Right kidney (tissue), 9 donors: ENCODE data around the gene COX6A2.
A peak's percentile ranks its signal among the peaks of the same experiment; 100 is the strongest.

ENCODE experiments used
- DNase-seq: peaks from one replicate; pipeline ENCODE4 v3.0.0-alpha.2; 2016
- long read RNA-seq, 8 donors: transcript quantifications; one replicate each; lab custom pipeline, GENCODE V29; 2026

Gene COX6A2
- long read RNA-seq, donor 1 = 0 reads
- long read RNA-seq, donor 2, partial matches to known transcripts = 0 of 4 reads
- long read RNA-seq, donor 2, other reads (novel, unspliced or antisense) = 0 of 4 reads
- long read RNA-seq, donor 3, partial matches to known transcripts = 0 of 3 reads
- long read RNA-seq, donor 3, other reads (novel, unspliced or antisense) = 0 of 3 reads
- long read RNA-seq, donor 4 = 0 reads
- long read RNA-seq, donor 5 = 0 reads
- long read RNA-seq, donor 6, partial matches to known transcripts = 0 of 2 reads
- long read RNA-seq, donor 6, other reads (novel, unspliced or antisense) = 0 of 2 reads
- long read RNA-seq, donor 7 = 0 reads
- long read RNA-seq, donor 8, partial matches to known transcripts = 0 of 1 reads
- long read RNA-seq, donor 8, other reads (novel, unspliced or antisense) = 0 of 1 reads

DNA sequence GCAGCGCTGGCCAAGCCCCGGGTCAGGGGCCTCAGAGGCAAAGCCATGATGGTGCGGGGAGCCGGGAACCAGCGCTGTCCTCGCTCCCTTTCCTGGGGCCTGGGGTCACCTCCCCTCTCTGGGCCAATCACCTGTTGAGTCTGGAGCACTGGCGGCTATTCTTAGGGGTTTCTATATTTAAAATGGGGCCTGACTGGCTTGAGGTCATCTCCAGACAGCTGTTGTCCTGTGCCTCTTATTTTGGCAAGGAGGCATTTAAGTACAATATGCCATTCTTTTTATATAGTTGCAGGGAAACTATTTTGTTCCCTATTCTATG lies at the start of gene COX6A2:
Gene COX6A2 (minus strand): TSS at position 82 of the 319 bp plus-strand sequence. CDS start 35 bp downstream, at position 47.
- DNase-seq = no peak

DNA sequence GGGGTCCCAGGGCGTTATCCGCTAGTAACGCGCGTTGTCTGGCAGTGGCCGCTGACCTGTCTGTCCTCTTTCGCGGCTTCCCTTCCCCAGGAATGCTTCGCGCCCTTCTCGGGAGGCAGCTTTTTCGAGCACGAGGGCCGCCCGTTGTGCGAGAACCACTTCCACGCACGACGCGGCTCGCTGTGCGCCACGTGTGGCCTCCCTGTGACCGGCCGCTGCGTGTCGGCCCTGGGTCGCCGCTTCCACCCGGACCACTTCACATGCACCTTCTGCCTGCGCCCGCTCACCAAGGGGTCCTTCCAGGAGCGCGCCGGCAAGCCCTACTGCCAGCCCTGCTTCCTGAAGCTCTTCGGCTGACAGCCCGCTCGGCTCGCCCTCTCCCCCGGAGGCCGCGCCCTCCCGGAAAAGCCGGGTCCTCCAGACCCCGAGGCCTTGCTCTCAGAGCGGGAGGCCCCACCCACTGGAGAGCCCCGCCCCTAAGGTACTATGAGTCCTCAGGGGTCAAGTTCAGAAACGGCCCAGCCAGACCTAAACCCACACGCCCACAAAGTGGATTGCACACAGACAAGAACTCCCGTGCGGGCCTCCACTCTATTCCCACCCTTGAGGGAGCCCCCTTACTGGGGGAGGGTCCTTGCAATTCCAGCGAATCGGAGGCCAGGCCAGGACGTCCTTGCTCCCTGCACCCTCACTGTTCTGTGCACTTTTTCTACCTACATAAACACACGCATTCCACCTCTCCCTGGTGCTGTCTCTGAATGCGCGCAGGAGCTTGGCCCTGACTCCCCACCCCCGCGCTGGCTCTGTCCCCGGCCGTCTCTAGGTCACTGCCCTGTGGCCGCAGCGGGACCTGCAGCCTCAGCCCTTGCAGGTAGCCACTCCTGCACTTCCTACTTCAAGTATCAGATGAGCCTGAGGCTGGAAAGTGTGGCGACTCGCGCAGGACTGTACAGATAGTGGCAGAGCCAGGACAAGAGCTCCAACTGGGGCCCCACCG lies 49.4 kb upstream of the COX6A2 start:
- DNase-seq = peak; percentile 76

DNA sequence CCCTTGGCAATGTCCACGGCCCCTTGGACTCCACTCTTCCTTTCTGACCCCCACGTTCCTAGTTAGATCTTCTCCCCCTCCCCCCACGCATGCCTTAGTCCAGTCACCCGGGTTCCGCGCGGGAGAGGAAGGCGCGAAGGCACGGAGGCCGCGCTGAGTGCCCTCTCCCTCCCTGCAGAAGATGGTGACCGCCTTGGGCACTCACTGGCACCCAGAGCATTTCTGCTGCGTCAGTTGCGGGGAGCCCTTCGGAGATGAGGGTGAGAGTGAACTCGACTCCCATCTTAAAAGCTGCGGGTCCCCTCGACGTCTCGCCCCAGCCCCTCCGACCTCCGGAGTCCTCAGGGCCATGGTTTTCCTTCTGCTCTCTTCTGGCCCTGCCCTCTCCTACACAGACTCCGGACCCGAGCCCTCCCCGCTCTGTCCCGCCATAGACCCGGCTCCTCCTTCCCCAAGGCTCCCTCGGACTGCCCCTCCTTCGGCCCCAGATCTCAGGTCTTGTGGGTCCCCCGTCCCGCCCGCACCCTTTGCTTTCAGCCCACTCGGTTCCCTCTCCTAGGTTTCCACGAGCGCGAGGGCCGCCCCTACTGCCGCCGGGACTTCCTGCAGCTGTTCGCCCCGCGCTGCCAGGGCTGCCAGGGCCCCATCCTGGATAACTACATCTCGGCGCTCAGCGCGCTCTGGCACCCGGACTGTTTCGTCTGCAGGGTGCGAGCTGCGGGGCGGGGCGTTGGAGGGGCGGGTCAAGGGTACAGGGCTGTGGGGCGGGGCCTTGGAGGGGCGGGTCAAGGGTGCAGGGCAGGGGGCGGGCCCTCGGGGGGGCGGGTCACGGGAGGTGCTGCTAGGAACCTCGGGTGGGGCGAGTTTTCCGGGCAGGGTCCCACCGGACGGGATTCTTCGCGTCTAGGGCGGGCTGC lies 48.4 kb upstream of the COX6A2 start:
- peak; percentile 74 for DNase-seq

DNA sequence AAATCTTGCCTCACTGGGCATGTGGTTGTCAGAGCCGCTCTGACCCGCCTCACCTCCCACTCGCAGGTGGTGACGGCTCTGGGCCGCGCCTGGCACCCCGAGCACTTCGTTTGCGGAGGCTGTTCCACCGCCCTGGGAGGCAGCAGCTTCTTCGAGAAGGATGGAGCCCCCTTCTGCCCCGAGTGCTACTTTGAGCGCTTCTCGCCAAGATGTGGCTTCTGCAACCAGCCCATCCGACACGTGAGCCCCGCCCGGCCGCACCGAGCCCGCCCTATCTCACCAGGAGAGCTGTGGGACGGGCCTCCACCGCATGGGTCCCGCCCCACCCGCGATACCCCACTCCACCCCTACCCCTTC lies 47.8 kb upstream of the COX6A2 start:
- no peak for DNase-seq

DNA sequence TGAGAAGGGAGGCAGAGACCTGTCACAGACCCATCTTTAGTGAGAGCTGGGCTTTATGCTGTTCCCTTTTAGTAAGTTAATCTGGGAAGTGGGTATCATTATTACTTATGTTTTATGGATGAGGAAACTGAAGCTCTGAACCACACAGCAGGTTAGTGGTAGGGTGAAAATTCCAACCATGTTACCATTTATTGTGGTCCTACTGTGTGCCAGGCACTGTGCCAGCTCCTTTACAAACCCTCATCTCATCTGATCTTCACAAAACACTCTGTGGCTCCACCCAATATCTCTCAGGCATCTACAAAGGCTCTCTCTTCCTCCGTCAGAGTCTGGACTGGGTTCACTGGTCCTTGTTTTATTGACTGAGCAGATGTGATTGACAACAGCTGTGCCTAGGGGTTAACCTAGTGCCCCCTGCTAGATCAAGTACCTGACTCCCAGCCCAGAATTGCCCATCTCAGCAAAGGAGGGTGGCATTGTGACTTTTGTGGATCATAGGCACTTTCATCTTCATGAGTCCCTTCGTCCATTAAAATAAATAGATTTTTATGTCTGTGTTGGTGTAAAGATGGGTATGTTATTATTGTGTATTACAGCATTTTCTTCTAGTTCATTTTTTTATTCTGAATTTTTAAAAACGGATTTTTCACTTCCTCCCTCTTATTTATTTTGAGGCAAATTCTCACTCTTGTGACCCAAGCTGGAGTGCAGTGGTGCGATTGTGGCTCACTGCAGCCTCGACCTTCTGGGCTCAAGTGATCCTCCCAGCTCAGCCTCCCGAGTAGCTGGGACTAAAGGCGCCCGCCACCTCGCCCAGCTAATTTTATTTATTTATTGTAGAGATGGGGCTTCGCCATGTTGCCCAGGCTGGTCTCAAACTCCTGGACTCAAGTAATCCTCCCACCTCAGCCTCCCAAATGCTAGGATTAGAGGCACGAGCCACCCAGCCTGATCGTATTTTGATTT lies 46.9 kb upstream of the COX6A2 start:
- no peak for DNase-seq

DNA sequence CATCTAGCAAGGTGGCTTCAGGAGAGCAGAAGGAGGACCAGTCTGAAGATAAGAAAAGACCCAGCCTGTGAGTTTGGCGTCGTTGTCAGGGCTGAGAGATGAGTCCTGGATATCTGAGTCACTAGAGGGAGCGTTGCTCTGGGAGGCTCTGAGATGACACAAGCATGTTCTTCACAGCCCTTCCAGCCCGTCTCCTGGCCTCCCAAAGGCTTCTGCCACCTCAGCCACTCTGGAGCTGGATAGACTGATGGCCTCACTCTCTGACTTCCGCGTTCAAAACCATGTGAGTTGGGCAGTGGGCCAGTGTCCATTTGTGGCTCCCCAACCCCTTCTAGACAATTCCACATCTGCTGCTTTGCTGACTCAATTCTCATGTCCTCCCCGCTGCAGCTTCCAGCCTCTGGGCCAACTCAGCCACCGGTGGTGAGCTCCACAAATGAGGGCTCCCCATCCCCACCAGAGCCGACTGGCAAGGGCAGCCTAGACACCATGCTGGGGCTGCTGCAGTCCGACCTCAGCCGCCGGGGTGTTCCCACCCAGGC lies 46.1 kb upstream of the COX6A2 start:
- DNase-seq = no peak

DNA sequence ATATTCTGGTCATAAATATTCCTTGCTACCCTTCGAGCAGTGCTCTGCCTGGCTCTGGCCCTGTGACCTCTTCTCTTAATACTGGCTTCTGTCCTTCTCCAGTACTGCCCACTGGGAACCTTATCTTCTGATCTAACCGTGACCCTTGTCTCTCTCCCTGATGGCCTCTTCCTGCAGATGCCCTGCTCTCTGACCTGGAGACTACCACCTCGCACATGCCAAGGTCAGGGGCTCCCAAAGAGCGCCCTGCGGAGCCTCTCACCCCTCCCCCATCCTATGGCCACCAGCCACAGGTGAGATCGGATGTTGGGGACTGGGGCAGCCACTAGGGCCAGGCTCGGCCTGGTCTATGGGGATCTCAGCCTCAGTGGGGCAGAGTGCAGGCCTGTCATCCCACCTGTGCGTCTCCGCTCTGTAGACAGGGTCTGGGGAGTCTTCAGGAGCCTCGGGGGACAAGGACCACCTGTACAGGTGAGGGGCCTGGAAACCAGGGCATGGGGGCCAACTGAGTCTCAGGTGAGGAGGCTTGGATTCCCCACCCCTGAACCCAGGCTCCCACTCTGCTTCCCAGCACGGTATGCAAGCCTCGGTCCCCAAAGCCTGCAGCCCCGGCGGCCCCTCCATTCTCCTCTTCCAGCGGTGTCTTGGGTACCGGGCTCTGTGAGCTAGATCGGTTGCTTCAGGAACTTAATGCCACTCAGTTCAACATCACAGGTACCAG lies 45.3 kb upstream of the COX6A2 start:
- DNase-seq = no peak

DNA sequence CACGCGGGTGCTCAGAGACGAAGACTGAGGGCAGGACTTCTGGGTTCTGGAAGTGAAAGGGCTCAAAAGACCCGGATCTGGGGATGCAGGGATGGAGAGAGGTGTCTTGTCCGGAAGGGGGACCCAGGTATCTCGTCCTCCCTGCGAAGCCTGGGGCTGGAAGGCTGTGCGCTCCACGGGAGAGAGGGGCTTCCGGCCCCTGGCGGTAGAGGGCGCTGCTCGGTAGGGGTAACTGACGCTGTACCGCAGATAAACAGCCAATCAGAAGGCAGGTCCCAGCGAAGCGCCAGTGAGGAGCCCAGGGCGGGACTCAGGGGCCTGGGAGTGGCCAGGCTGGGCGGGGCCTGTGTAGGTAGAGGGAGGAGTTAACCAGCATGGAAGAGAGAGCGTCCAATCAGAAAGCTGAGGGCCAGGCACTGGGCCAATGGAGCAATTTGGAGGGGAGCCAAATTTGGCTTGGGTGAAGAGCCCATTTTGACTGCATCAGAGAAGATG lies 44.6 kb upstream of the COX6A2 start:
- peak; percentile 55 for DNase-seq

DNA sequence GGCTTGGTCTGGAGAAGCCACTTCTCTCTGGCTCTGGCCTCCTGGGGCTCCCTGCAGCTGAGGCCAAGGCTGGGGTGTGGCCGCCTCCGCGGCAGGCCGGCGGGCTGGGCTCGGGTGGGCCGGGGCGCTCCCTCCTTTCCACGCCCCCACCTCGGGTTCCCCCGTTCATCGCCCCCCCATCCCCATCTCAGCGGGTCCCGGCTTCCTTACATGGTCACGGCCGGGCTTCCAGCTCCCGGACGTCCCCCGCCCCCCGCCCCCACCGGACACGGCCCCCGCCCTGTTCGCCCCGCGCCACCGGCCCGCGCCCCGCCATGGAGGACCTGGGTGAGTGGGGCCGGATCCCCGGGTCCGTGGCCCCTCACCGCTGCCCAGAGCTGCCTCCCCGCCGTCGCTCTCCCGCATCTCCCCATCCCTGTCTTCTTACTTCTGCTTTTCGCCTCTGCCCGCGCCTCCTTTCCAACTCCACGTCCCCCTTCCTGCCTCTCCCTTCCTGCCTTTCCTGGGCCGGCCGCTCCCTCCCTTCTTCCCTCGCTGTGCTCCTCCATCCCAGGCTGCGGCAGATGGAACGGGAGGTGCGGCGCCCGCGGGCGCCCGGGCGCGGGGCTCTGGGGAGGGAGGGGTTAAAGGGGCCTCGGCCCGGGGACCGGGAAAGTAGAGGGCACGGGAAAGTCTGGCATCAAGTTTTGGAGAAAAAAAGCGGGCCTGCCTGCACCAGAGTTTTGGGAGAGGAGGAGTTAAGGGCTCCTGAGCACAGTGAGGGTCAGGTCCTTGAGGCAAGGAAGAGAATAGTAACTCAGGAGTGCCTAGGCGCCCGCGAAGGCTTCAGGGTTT lies 43.9 kb upstream of the COX6A2 start, which contains the start of gene TGFB1I1:
Gene TGFB1I1 (plus strand): TSS at position 278 of the 834 bp plus-strand sequence. CDS start 37 bp downstream, at position 315.
- peak; percentile 77 for DNase-seq

DNA sequence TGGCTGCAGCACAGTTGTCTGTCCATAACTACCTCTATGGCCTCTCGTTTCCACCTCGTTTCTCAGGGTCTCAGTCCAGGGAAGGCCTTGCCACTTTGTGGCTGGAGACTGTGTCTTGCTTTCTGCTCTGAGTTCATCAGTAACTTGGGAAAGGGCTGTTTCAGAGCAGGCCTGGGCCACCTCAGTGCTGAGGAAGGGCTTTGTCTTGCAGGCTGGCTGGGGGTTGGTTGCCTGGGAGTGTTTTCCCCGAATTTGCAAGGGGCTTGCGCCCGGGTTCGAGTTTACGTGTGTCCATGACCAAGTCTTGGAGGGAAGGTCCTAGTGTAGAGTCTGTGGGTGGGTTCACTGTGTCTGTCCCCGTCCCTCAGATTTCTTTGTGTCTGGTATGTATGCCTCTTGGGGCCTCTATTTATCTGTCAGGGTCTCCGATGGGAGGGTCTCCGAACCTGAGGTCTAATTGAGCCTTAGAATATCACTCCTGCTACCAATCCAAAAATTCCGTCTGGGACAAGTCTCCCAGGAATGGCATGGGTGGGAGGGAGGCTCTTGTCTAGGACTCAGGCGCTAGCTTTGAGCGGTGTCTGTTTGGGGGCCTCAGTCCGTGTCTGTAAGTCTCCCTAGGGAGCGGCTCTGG lies 43.2 kb upstream of the COX6A2 start:
- no peak for DNase-seq

DNA sequence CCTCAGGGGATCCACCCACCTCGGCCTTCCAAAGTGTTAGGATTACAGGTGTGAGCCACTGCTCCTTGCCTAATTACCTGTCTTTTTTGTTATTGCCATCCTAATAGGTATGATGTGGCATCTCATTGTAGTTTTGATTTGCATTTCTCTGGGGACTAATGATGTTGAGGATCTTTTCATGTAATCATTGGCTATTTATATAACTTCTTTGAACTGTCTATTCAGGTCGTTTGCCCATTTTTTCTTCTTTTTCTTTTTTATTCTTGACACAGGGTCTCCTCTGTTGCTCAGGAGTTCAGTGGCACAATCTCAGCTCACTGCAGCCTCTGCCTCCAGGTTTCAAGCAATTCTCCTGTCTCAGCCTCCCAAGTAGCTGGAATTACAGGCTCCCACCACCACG lies 42.5 kb upstream of the COX6A2 start:
- DNase-seq = no peak

DNA sequence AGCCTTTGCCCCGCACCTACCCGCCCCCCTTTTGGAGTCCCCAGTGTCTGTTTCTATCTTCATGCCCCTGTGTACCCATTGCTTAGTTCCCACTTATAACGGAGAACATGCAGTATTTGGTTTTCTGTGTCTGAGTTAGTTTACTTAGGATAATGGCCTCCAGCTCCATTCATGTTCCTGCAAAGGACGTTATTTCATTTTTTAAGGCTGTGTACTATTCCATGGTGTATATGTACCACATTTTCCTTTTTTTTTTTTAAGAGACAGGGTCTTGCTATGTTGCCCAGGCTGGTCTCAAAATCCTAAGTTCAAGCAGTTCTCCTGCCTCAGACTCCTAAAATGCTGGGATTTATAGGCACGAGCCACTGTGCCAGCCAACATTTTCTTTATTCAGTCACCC lies 39.7 kb upstream of the COX6A2 start:
- no peak for DNase-seq

DNA sequence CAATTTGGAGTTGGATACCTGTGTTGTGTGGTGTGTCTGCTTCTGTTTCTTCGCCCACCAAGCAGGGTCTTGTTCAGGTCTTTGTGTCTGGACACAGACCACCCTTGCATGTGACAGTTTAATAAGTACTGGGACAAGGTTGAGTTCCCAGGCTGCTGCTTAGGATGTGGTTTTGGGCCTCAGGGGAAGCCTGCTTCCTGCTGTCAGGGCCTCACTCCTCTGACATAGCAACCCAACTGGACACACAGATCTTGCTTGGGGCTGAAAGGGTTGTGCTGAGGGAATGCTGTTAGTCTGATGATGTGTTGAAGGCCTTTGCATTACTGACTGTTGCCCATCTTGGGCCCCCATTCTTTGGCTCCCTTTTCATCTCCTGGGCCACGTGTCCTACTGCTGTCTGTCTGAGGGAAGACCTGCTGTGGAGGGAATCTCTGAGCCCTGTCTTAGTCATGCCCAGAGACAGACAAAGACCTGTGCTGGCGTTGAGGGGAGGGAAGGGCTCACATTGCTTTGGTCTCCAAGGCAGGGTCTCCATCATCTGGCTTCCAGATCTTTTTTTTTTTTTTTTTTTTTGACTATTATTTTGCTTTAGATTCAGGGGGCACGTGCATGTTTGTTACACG lies 39.1 kb upstream of the COX6A2 start:
- no peak for DNase-seq

DNA sequence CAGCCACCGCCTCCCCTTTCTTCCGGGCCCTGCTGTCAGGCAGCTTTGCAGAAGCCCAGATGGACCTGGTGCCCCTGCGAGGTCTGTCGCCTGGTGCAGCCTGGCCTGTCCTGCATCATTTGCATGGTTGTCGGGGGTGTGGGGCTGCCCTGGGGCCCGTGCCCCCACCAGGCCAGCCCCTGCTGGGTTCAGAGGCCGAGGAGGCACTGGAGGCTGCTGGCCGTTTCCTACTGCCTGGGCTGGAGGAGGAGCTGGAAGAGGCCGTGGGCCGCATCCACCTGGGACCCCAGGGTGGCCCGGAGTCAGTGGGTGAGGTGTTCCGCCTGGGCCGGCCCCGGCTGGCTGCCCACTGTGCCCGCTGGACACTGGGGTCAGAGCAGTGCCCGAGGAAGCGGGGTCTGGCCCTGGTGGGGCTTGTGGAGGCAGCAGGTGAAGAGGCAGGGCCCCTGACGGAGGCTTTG lies 38.3 kb upstream of the COX6A2 start:
- no peak for DNase-seq

DNA sequence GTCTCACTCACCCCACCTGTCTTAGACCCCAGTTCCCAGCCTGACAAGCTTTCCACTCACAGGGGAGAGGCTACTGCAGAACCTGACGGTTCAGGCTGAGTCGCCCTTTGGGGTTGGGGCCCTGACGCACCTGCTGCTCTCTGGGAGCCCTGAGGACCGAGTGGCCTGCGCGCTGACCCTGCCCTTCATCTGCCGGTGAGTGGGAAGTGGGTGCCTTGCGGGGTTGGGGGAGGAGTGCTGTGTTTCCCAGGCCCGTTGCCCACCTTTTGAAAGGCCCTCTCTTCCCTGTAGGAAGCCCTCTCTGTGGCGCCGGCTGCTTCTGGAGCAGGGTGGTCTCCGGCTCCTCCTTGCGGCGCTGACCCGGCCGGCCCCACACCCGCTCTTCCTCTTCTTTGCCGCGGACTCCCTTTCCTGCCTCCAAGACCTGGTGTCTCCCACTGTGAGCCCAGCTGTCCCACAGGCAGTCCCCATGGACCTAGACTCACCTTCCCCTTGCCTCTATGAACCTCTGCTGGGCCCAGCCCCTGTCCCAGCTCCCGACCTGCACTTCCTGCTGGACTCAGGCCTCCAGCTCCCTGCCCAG lies 37.7 kb upstream of the COX6A2 start:
- no peak for DNase-seq

DNA sequence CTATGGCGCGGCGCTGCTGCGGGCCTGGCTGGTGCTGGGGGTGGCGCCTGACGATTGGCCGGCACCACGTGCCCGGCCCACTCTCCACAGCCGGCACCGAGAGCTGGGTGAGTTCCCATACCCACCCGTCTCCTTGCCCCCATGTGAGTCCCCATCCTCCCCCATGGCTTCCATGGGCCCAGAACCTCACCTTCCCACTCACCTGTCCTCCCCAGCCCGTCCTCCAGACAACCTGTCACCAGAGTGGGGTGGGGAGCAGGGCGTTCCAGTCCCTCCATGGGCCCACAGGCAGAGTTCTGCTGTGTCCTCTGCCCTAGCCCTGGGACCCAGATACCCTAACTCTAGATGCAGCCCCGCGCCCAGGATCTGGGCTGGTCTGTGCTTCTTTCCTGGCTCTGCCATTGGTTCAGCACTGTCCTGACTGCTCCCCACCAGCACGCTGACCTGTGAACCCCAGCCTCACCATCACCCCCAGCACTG lies 36.7 kb upstream of the COX6A2 start:
- no peak for DNase-seq

DNA sequence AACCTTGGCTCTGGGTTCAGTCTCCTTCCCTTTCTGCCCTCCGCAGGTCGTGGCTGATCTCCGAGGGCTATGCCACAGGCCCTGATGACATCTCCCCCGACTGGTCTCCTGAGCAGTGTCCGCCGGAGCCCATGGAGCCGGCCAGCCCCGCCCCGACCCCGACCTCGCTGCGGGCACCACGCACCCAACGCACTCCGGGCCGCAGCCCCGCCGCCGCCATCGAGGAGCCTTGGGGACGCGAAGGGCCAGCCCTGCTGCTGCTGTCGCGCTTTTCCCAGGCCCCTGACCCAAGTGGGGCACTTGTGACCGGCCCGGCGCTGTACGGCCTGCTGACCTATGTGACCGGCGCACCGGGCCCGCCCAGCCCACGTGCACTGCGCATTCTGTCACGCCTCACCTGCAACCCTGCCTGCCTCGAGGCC lies 36.2 kb upstream of the COX6A2 start:
- no peak for DNase-seq
